Measurements from ENCODE around the gene FAM156B.
"Not testable (repeated sequence)": the region's sequence is repeated elsewhere in the genome, so short reads cannot be mapped to it uniquely, and the experiment has no call there.

DNA sequence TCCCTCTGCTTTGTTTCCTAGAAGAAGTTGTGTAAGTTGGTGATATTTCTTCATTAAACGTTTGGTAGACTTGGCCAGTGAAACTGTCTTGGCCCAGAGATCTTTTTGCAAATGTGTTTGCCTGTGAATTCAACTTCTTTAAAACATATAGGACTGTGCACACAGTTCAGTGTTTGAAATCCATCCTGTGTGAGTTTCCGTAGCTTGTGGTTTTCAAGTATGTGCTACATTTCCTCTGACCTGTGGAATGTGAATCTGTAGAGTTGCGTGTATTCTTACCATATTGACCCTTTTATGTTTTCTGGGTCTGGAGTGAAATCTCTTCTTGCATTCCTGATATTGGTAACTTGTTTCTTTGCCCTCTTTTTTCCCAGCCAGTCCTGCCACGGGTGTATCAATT lies 8.9 kb downstream of the FAM156B start:
- not testable (repeated sequence) for TF ChIP-seq CTCF (IDR thresholded peaks at IDR 0.05 in 4 of 5, conservative IDR thresholded peaks at IDR 0.05 in 1 of 5); POLR2A (IDR thresholded peaks at IDR 0.05)

Data from gastrocnemius medialis (tissue), 4 donors.